Fibroblast of villous mesenchyme (primary cell): Measurements from ENCODE around the gene GFRA1. TPM values are rescaled to one million over a fixed set of nuclear protein-coding genes. Genes with fewer than 3 reads are reported as not detected.

Source experiments
- DNase-seq: peaks from one replicate; pipeline ENCODE4 v3.0.0-alpha.2; 2010; ENCODE audit warnings: low read depth
- H3K4me3 ChIP-seq: 2 replicates; pipeline ENCODE4 v1.5.1; 2011; ENCODE audit warnings: low read depth, mild to moderate bottlenecking, low read length
- total RNA-seq: library from RNA; depleted of rRNA; stranded (reverse); fragments of >200 nt; gene quantifications from 2 replicates; pipeline ENCODE4 v1.2.3, GENCODE V29; 2012
- TF ChIP-seq, protein P1 (sequence below): IDR thresholded peaks from 2 replicates; pipeline ENCODE4 v1.5.1; 2012; ENCODE audit warnings: low read depth, mild to moderate bottlenecking, low read length; ENCODE audit not compliant: insufficient read depth

GFRA1 gene
- total RNA-seq, 1 donor, result 59.6 TPM

DNA sequence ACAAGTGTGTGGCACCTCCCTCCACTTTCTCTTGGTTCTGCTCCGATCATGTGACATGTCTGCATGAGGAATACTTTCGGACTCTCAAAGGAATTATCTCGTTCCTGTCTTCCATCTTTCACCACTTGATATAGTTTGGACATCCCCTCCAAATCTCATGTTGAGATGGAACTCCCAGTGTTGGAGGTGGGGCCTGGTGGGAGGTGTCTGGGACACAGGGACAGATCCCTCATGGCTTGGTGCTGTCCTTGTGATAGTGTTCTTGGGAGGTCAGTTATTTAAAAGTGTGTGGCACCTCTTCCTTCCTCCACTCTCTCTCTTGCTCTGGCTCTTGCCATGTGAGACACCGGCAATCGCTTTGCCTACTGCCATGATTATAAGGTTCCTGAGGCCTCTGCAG is 166.4 kb downstream of the GFRA1 start:
- TF ChIP-seq, protein P1, sequence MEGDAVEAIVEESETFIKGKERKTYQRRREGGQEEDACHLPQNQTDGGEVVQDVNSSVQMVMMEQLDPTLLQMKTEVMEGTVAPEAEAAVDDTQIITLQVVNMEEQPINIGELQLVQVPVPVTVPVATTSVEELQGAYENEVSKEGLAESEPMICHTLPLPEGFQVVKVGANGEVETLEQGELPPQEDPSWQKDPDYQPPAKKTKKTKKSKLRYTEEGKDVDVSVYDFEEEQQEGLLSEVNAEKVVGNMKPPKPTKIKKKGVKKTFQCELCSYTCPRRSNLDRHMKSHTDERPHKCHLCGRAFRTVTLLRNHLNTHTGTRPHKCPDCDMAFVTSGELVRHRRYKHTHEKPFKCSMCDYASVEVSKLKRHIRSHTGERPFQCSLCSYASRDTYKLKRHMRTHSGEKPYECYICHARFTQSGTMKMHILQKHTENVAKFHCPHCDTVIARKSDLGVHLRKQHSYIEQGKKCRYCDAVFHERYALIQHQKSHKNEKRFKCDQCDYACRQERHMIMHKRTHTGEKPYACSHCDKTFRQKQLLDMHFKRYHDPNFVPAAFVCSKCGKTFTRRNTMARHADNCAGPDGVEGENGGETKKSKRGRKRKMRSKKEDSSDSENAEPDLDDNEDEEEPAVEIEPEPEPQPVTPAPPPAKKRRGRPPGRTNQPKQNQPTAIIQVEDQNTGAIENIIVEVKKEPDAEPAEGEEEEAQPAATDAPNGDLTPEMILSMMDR, result no peak
- DNase-seq, result no peak
- H3K4me3 ChIP-seq, result no peak overlapping the region

DNA sequence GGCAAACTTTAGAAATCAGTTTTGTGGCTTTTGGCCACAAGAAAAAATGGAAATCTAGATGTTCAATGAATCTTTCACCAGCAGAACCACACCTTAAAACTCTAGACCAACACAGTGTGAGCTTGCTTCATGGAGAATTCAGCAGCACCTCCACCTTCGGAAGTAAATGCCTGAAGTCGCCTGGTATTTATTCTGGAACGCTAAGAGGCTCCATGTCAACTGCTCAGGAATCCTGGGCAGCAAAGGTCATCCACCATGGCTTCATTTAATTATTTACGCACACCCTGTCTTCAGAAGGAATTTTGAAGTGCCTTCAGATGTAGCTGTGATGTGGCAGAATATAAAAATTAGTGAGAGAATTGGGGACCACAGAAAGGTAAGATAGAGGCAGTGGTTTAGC is 167.7 kb downstream of the GFRA1 start:
- H3K4me3 ChIP-seq, result no peak overlapping the region
- no peak for DNase-seq
- TF ChIP-seq, protein P1, result no peak

DNA sequence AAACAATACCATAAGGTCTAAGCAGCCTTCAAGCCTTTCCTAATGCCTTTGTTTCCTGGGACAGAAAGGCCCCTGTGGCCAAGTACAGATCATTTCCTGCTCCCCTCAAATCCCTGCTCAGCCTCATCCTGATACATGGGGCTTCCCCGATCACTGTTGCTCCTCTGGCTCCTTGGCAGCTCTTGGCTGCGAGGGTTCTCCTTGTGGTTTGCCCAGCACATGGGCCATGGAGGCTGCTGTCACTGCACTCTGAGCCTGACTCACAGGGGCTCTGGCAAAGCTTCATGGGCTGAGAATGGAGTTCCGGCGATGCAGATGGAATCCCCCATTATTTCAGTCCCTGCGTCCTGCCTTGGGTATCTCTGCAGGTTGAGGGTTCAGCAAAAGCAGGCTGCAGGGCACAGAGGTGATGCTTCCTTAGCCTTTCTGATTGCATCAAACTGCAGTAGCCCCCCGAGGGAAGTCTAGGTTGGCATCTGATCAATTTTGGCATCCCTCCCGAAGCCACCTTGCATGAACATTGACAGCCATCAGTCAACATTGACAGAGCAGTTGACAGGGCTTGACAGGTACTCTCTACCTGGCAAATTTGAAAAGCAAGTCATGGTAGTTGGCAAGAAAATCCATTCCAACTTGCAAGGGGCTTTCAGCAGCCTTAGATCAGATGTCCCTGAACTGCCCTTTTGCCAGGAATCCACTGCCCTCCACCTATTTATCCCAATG is 168.6 kb downstream of the GFRA1 start:
- TF ChIP-seq, protein P1, result no peak
- H3K4me3 ChIP-seq, result no peak overlapping the region
- no peak for DNase-seq

DNA sequence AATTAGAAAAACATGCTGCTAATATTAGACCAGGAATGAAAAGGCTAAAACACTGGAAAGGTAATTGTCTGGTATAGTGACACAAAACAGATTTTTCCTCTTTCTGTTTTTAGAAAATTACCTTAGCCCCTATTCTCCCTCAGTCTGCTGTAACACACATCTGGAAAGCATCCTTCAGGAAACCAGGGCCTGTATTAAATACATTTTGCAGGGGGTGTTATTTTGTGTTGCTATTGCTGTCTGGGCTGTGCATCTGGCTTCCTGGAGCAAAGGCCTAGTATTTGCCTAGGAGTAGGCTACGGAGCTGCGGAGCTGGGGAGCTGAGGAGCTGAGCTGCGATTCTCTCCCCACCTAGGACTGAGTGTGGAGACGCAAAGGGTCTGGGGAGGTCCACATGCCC is 169.3 kb downstream of the GFRA1 start:
- no peak for DNase-seq
- TF ChIP-seq, protein P1, result no peak

DNA sequence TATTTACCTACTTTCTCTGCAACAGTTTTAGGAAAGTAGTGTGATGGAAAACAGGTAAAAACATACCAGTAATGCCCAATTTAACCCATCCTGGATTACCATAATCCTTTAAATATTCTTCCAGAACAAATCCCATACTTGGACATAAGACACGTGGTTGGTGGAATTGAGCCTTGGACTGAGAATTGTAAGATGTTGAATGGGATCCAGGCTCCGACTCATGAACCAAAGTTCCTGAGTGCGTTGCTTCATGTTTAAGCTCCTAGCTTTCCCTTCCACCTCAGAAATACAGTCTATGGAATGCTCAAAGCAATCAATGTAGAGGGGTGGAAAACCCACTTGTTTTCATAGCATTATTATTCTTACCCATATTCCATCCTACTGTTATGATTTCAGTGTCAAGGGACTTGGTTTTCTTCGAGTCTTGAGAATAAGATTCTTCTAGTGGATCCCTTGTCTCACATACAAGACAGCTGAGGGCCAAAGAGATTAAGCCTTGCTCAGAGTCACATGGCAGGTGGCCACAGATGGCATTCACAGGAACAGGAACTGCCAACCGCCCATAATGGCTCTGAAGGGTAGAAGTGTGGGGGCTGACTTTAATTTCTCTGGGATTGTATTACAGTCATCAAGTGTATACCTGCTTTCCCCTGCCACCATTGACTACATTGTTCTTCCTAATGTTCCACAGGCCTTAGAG is 171.2 kb downstream of the GFRA1 start:
- DNase-seq, result no peak

More for the DNA sequence above, 169.3 kb downstream of the GFRA1 start:
- no peak overlapping the region for H3K4me3 ChIP-seq

DNA sequence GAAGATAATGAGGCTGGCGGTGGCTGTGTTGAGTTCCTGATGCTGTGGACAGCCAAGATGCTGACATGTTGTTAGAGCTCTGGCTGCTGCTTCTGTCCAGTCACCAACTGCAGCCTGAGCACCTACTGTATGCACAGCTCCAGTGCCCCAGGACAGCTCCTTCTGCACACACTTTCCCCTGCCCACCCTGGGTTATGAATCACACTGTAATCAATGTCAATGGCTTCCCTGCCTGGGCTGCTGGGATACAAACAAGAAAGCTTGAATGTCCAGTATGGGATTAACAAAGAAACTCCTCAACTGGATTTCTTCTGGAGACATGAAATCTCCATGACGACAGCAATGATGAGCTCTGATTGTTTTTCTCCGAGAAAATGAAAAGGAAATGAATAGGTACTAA is 172.0 kb downstream of the GFRA1 start:
- no peak for DNase-seq

More for the DNA sequence above, 171.2 kb downstream of the GFRA1 start:
- H3K4me3 ChIP-seq, result no peak overlapping the region
- TF ChIP-seq, protein P1, result no peak

More for the DNA sequence above, 172.0 kb downstream of the GFRA1 start:
- H3K4me3 ChIP-seq, result no peak overlapping the region
- TF ChIP-seq, protein P1, result no peak
